Thyroid gland (tissue), 4 donors: ENCODE data around the gene TBXAS1.

ENCODE experiments used
- POLR2A ChIP-seq, 2 donors: fragments of 450-650 bp; IDR thresholded peaks; one replicate each; pipeline ENCODE4 v1.6.1; 2017; ENCODE audit warnings: antibody characterized with exemption in 2 of 2, mild to moderate bottlenecking in 2 of 2, moderate library complexity in 1 of 2
- TF ChIP-seq, protein P1 (sequence below), 6 experiments: fragments of 200-600 bp in 3 of 6; fragments of 450-650 bp in 3 of 6; sonication (generic) in 3 of 6; IDR thresholded peaks; one replicate each; pipeline ENCODE4 v1.5.1; 2016 to 2019; ENCODE audit warnings: antibody characterized with exemption in 6 of 6, mild to moderate bottlenecking in 2 of 6, inconsistent platforms in 1 of 6, moderate library complexity in 1 of 6

DNA sequence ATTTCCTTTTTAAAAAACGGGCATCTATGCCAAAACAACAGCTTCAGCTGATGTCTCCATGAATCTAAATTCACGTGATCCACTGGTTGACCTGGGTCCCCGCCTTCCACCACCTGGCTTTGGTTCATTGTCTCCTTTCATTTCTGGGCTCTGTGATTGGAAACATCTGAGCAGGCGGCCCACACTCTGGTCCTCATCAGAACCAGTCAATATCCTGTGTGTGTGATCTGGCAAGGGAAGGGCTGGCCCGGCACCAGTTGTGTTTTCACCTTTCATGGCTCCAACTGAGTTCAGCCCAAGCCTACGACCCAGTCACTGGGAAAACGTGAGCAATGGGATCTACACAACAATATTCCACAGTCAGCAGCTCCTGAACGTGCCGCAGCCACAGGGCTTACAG, 187.5 kb downstream of the TBXAS1 start:
- TF ChIP-seq POLR2A (IDR thresholded peaks at IDR 0.05): no peak
- TF ChIP-seq, protein P1, sequence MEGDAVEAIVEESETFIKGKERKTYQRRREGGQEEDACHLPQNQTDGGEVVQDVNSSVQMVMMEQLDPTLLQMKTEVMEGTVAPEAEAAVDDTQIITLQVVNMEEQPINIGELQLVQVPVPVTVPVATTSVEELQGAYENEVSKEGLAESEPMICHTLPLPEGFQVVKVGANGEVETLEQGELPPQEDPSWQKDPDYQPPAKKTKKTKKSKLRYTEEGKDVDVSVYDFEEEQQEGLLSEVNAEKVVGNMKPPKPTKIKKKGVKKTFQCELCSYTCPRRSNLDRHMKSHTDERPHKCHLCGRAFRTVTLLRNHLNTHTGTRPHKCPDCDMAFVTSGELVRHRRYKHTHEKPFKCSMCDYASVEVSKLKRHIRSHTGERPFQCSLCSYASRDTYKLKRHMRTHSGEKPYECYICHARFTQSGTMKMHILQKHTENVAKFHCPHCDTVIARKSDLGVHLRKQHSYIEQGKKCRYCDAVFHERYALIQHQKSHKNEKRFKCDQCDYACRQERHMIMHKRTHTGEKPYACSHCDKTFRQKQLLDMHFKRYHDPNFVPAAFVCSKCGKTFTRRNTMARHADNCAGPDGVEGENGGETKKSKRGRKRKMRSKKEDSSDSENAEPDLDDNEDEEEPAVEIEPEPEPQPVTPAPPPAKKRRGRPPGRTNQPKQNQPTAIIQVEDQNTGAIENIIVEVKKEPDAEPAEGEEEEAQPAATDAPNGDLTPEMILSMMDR (IDR thresholded peaks at IDR 0.05): no peak
